Karpas-422 (cell line): ENCODE results near the gene DNMT3A. TPM values are rescaled to one million over a fixed set of nuclear protein-coding genes. Genes with fewer than 3 reads are reported as not detected.

Experiments
- DNase-seq: peaks from one replicate; pipeline ENCODE4 v3.0.0-alpha.2; 2015
- H2AFZ ChIP-seq: fragments of 200-600 bp; sonication (generic); 2 replicates; pipeline ENCODE4 v1.6.1; 2014; ENCODE audit warnings: antibody characterized with exemption, low read length, mixed read lengths
- H3K27ac ChIP-seq: fragments of 200-600 bp; sonication (generic); 2 replicates; pipeline ENCODE4 v1.5.1; 2014; ENCODE audit warnings: mild to moderate bottlenecking, low read length, moderate library complexity
- H3K27me3 ChIP-seq: fragments of 200-600 bp; sonication (generic); 2 replicates; pipeline ENCODE4 v1.6.1; 2014; ENCODE audit warnings: low read length, mixed read lengths
- H3K36me3 ChIP-seq: fragments of 200-600 bp; sonication (generic); 2 replicates; pipeline ENCODE4 v1.6.1; 2014; ENCODE audit warnings: low read length, mixed read lengths; ENCODE audit not compliant: insufficient read depth
- H3K4me1 ChIP-seq: fragments of 200-600 bp; sonication (generic); 2 replicates; pipeline ENCODE4 v1.6.1; 2014; ENCODE audit warnings: mild to moderate bottlenecking, low read length, mixed read lengths
- H3K4me2 ChIP-seq: fragments of 200-600 bp; sonication (generic); 2 replicates; pipeline ENCODE4 v1.6.1; 2014; ENCODE audit warnings: low read length, low read depth, mild to moderate bottlenecking; ENCODE audit not compliant: poor library complexity, severe bottlenecking
- H3K4me3 ChIP-seq: fragments of 200-600 bp; sonication (generic); 2 replicates; pipeline ENCODE4 v1.5.1; 2014; ENCODE audit warnings: mild to moderate bottlenecking, antibody characterized with exemption, low read length, mixed read lengths
- H3K79me2 ChIP-seq: fragments of 200-600 bp; sonication (generic); 2 replicates; pipeline ENCODE4 v1.6.1; 2014; ENCODE audit warnings: mild to moderate bottlenecking, low read length, mixed read lengths
- H3K9ac ChIP-seq: fragments of 200-600 bp; sonication (generic); 2 replicates; pipeline ENCODE4 v1.6.0; 2014; ENCODE audit warnings: low read length
- H3K9me2 ChIP-seq: fragments of 200-600 bp; sonication (generic), shearing (Covaris generic); replicated peaks from 2 replicates; pipeline ENCODE4 v1.6.0; 2014; ENCODE audit warnings: mild to moderate bottlenecking, low read length, moderate library complexity; ENCODE audit not compliant: insufficient read depth
- H3K9me3 ChIP-seq: fragments of 300-700, 200-600 bp; sonication (generic); 2 replicates; pipeline ENCODE4 v1.6.1; 2014; ENCODE audit warnings: low read length, mixed read lengths
- H4K20me1 ChIP-seq: fragments of 200-600 bp; sonication (generic); 2 replicates; pipeline ENCODE4 v1.6.1; 2014; ENCODE audit warnings: mild to moderate bottlenecking, antibody characterized with exemption, low read length, low read depth; ENCODE audit not compliant: insufficient read depth
- total RNA-seq: library from RNA; depleted of rRNA; stranded (reverse); fragments of >200 nt; shearing (Covaris generic); gene quantifications from 2 replicates; pipeline ENCODE4 v1.2.3, GENCODE V29; 2014; ENCODE audit warnings: low replicate concordance

DNMT3A gene
- total RNA-seq, 1 experiment from 2014 or later, result 0.97 TPM

- Histone ChIP-seq H3K79me2 (no peaks in the 10 kb centered on the region), H2AFZ (no peak overlapping the region), H3K9me2 (no peaks in the 10 kb centered on the region), H3K4me1 (no peaks in the 10 kb centered on the region), H4K20me1 (no peaks in the 10 kb centered on the region), H3K4me3 (no peak overlapping the region), H3K9ac (no peak overlapping the region), H3K27me3 (no peaks in the 10 kb centered on the region), H3K36me3 (no peaks in the 10 kb centered on the region), H3K27ac (no peak overlapping the region), H3K9me3 (no peaks in the 10 kb centered on the region), H3K4me2 (no peak overlapping the region)
- DNase-seq, result no peak
These were observed 140.5 kb downstream of the DNMT3A start for GRCh38 chr2:25201265-25201664.

GRCh38 chr2:25198576-25198975 lies 143.1 kb downstream of the DNMT3A start:
- H3K9me2 ChIP-seq, result no peaks in the 10 kb centered on the region
- H3K79me2 ChIP-seq, result no peaks in the 10 kb centered on the region
- no peak overlapping the region for H2AFZ ChIP-seq
- no peak overlapping the region for H3K27ac ChIP-seq
- no peak overlapping the region for H3K9ac ChIP-seq
- no peaks in the 10 kb centered on the region for H3K36me3 ChIP-seq
- no peak overlapping the region for H3K4me2 ChIP-seq
- H3K9me3 ChIP-seq, result no peaks in the 10 kb centered on the region
- H4K20me1 ChIP-seq, result no peaks in the 10 kb centered on the region
- H3K4me3 ChIP-seq, result no peak overlapping the region
- no peaks in the 10 kb centered on the region for H3K4me1 ChIP-seq
- H3K27me3 ChIP-seq, result no peaks in the 10 kb centered on the region
- DNase-seq, result no peak

- no peak overlapping the region for H3K4me2 ChIP-seq
- no peaks in the 10 kb centered on the region for H3K4me1 ChIP-seq
- no peak overlapping the region for H3K27ac ChIP-seq
- H3K9me2 ChIP-seq, result no peaks in the 10 kb centered on the region
- no peak for DNase-seq
- H4K20me1 ChIP-seq, result no peaks in the 10 kb centered on the region
- H3K4me3 ChIP-seq, result no peak overlapping the region
- H3K79me2 ChIP-seq, result no peaks in the 10 kb centered on the region
- no peak overlapping the region for H3K9ac ChIP-seq
- H3K9me3 ChIP-seq, result no peaks in the 10 kb centered on the region
- no peaks in the 10 kb centered on the region for H3K27me3 ChIP-seq
- no peak overlapping the region for H2AFZ ChIP-seq
- H3K36me3 ChIP-seq, result no peaks in the 10 kb centered on the region
These were observed 143.6 kb downstream of the DNMT3A start for GRCh38 chr2:25198209-25198525.

GRCh38 chr2:25197336-25198208 lies 144.2 kb downstream of the DNMT3A start:
- no peak overlapping the region for H3K9ac ChIP-seq
- no peaks in the 10 kb centered on the region for H3K4me1 ChIP-seq
- H3K27ac ChIP-seq, result no peak overlapping the region
- no peak overlapping the region for H3K4me3 ChIP-seq
- no peaks in the 10 kb centered on the region for H3K27me3 ChIP-seq
- no peaks in the 10 kb centered on the region for H3K9me2 ChIP-seq
- no peak overlapping the region for H2AFZ ChIP-seq
- no peaks in the 10 kb centered on the region for H3K79me2 ChIP-seq
- no peak for DNase-seq
- H3K9me3 ChIP-seq, result no peaks in the 10 kb centered on the region
- no peaks in the 10 kb centered on the region for H3K36me3 ChIP-seq
- no peak overlapping the region for H3K4me2 ChIP-seq
- H4K20me1 ChIP-seq, result no peaks in the 10 kb centered on the region

GRCh38 chr2:25194576-25195122 lies 147.1 kb downstream of the DNMT3A start:
- Histone ChIP-seq H3K9me2 (no peaks in the 10 kb centered on the region), H3K79me2 (no peaks in the 10 kb centered on the region), H4K20me1 (no peaks in the 10 kb centered on the region), H3K27ac (no peak overlapping the region), H3K4me1 (no peaks in the 10 kb centered on the region; the same call in 1 of the 2 replicates), H3K9me3 (no peaks in the 10 kb centered on the region), H3K36me3 (no peaks in the 10 kb centered on the region), H3K4me3 (no peak overlapping the region), H3K4me2 (no peak overlapping the region), H3K9ac (no peak overlapping the region), H2AFZ (no peak overlapping the region), H3K27me3 (no peaks in the 10 kb centered on the region)
- DNase-seq, result no peak

GRCh38 chr2:25190536-25190935 lies 151.2 kb downstream of the DNMT3A start:
- no peak for DNase-seq
- no peaks in the 10 kb centered on the region for H3K36me3 ChIP-seq
- H3K79me2 ChIP-seq, result no peaks in the 10 kb centered on the region
- no peak overlapping the region for H3K27ac ChIP-seq
- H3K9ac ChIP-seq, result no peak overlapping the region
- H3K9me3 ChIP-seq, result no peaks in the 10 kb centered on the region
- no peak overlapping the region for H3K4me2 ChIP-seq
- H3K4me1 ChIP-seq, result no peaks in the 10 kb centered on the region; the same call in 1 of the 2 replicates
- no peaks in the 10 kb centered on the region for H3K9me2 ChIP-seq
- no peak overlapping the region for H3K4me3 ChIP-seq
- no peaks in the 10 kb centered on the region for H4K20me1 ChIP-seq
- H3K27me3 ChIP-seq, result no peaks in the 10 kb centered on the region
- no peak overlapping the region for H2AFZ ChIP-seq

- Histone ChIP-seq H4K20me1 (no peaks in the 10 kb centered on the region), H3K4me2 (no peak overlapping the region), H3K9ac (no peak overlapping the region), H3K36me3 (no peaks in the 10 kb centered on the region), H3K27me3 (no peaks in the 10 kb centered on the region), H3K4me1 (no peaks in the 10 kb centered on the region; the same call in 1 of the 2 replicates), H3K9me2 (no peaks in the 10 kb centered on the region), H2AFZ (no peak overlapping the region), H3K9me3 (no peaks in the 10 kb centered on the region), H3K4me3 (no peak overlapping the region), H3K79me2 (no peaks in the 10 kb centered on the region), H3K27ac (no peak overlapping the region)
- no peak for DNase-seq
These were observed 153.3 kb downstream of the DNMT3A start for GRCh38 chr2:25188405-25188804.

GRCh38 chr2:25187729-25188350 lies 153.9 kb downstream of the DNMT3A start:
- Histone ChIP-seq H3K36me3 (no peaks in the 10 kb centered on the region), H3K4me3 (no peak overlapping the region), H3K9me3 (no peaks in the 10 kb centered on the region), H3K79me2 (no peaks in the 10 kb centered on the region), H3K9ac (no peak overlapping the region), H3K27ac (no peak overlapping the region), H3K9me2 (no peaks in the 10 kb centered on the region), H3K4me2 (no peak overlapping the region), H4K20me1 (no peaks in the 10 kb centered on the region), H3K4me1 (no peaks in the 10 kb centered on the region; the same call in 1 of the 2 replicates), H3K27me3 (no peaks in the 10 kb centered on the region), H2AFZ (no peak overlapping the region)
- no peak for DNase-seq
